ENCODE measurements around the gene FAM25G. TPM values are rescaled to one million over a fixed set of nuclear protein-coding genes. Genes with fewer than 3 reads are reported as not detected.
"Not testable (repeated sequence)": the region's sequence is repeated elsewhere in the genome, so short reads cannot be mapped to it uniquely, and the experiment has no call there.

FAM25G gene
- total RNA-seq, 1 experiment from 2014 or later, result not detected

- not testable (repeated sequence) for H3K27ac Mint-ChIP-seq (ENCODE audit: unreplicated experiment)
Measured at GRCh38 chr10:47484786-47485185, 6.7 kb downstream of the FAM25G start.

GRCh38 chr10:47483923-47484322 lies 7.6 kb downstream of the FAM25G start, which contains the start of gene ANXA8:
Gene ANXA8, minus strand, starts transcription at chr10:47484115. Its CDS starts 182 bp downstream, at chr10:47483933.
- H3K27me3 ChIP-seq (replicated peaks; ENCODE audit: control insufficient read depth, insufficient read depth, low read length); DNase-seq; H3K36me3 ChIP-seq (ENCODE audit: control insufficient read depth, insufficient read depth, low read length); CTCF ChIA-PET; H3K4me3 ChIP-seq (ENCODE audit: low read depth, low read length); BruUV-seq (replicated peaks); intact Hi-C loops (cut with micrococcal nuclease; ENCODE audit: unreplicated experiment); H3K4me1 Mint-ChIP-seq (ENCODE audit: low read depth, unreplicated experiment); H3K9me3 Mint-ChIP-seq (ENCODE audit: unreplicated experiment); H3K36me3 Mint-ChIP-seq (ENCODE audit: insufficient read depth, unreplicated experiment); H3K9me3 ChIP-seq; H3K4me1 ChIP-seq; H3K4me3 Mint-ChIP-seq (ENCODE audit: unreplicated experiment); H3K27me3 Mint-ChIP-seq (ENCODE audit: insufficient read depth, unreplicated experiment); POLR2A ChIA-PET: not testable (repeated sequence)
- H3K27ac Mint-ChIP-seq (ENCODE audit: unreplicated experiment), result peak within 1 kb of the TSS; percentile 57

More at GRCh38 chr10:47484786-47485185, 6.7 kb downstream of the FAM25G start:
- intact Hi-C loops (cut with micrococcal nuclease; ENCODE audit: unreplicated experiment); CTCF ChIA-PET; H3K9me3 ChIP-seq; POLR2A ChIA-PET; DNase-seq; H3K36me3 Mint-ChIP-seq (ENCODE audit: insufficient read depth, unreplicated experiment); H3K4me1 ChIP-seq; H3K27me3 Mint-ChIP-seq (ENCODE audit: insufficient read depth, unreplicated experiment); H3K4me1 Mint-ChIP-seq (ENCODE audit: low read depth, unreplicated experiment); H3K9me3 Mint-ChIP-seq (ENCODE audit: unreplicated experiment); H3K4me3 Mint-ChIP-seq (ENCODE audit: unreplicated experiment); H3K4me3 ChIP-seq (ENCODE audit: low read depth, low read length); H3K36me3 ChIP-seq (ENCODE audit: control insufficient read depth, insufficient read depth, low read length); BruUV-seq (replicated peaks); H3K27me3 ChIP-seq (replicated peaks; ENCODE audit: control insufficient read depth, insufficient read depth, low read length): not testable (repeated sequence)

- intact Hi-C loops (cut with micrococcal nuclease; ENCODE audit: unreplicated experiment); DNase-seq; H3K9me3 ChIP-seq; H3K27ac Mint-ChIP-seq (ENCODE audit: unreplicated experiment); H3K4me3 ChIP-seq (ENCODE audit: low read depth, low read length); H3K27me3 ChIP-seq (replicated peaks; ENCODE audit: control insufficient read depth, insufficient read depth, low read length); H3K4me1 ChIP-seq; H3K4me1 Mint-ChIP-seq (ENCODE audit: low read depth, unreplicated experiment); CTCF ChIA-PET; H3K27me3 Mint-ChIP-seq (ENCODE audit: insufficient read depth, unreplicated experiment); POLR2A ChIA-PET; H3K4me3 Mint-ChIP-seq (ENCODE audit: unreplicated experiment); H3K36me3 ChIP-seq (ENCODE audit: control insufficient read depth, insufficient read depth, low read length); H3K36me3 Mint-ChIP-seq (ENCODE audit: insufficient read depth, unreplicated experiment); H3K9me3 Mint-ChIP-seq (ENCODE audit: unreplicated experiment): not testable (repeated sequence)
- TSS peak; percentile 87 for BruUV-seq (replicated peaks)
Measured at GRCh38 chr10:47482367-47482766, 9.1 kb downstream of the FAM25G start.

GRCh38 chr10:47481768-47482181 lies 9.7 kb downstream of the FAM25G start:
- H3K9me3 ChIP-seq; H3K4me3 Mint-ChIP-seq (ENCODE audit: unreplicated experiment); H3K36me3 ChIP-seq (ENCODE audit: control insufficient read depth, insufficient read depth, low read length); H3K4me3 ChIP-seq (ENCODE audit: low read depth, low read length); H3K36me3 Mint-ChIP-seq (ENCODE audit: insufficient read depth, unreplicated experiment); H3K9me3 Mint-ChIP-seq (ENCODE audit: unreplicated experiment); H3K27ac Mint-ChIP-seq (ENCODE audit: unreplicated experiment); H3K27me3 Mint-ChIP-seq (ENCODE audit: insufficient read depth, unreplicated experiment); H3K27me3 ChIP-seq (replicated peaks; ENCODE audit: control insufficient read depth, insufficient read depth, low read length); intact Hi-C loops (cut with micrococcal nuclease; ENCODE audit: unreplicated experiment); CTCF ChIA-PET; H3K4me1 Mint-ChIP-seq (ENCODE audit: low read depth, unreplicated experiment); DNase-seq; H3K4me1 ChIP-seq; POLR2A ChIA-PET: not testable (repeated sequence)
- TSS peak; percentile 96 for BruUV-seq (replicated peaks)

GRCh38 chr10:47481182-47481766 lies 10.2 kb downstream of the FAM25G start:
- intact Hi-C loops (cut with micrococcal nuclease; ENCODE audit: unreplicated experiment); H3K36me3 ChIP-seq (ENCODE audit: control insufficient read depth, insufficient read depth, low read length); H3K4me1 ChIP-seq; POLR2A ChIA-PET; H3K4me3 ChIP-seq (ENCODE audit: low read depth, low read length); CTCF ChIA-PET; H3K36me3 Mint-ChIP-seq (ENCODE audit: insufficient read depth, unreplicated experiment); H3K4me1 Mint-ChIP-seq (ENCODE audit: low read depth, unreplicated experiment); H3K27me3 Mint-ChIP-seq (ENCODE audit: insufficient read depth, unreplicated experiment); H3K9me3 ChIP-seq; H3K9me3 Mint-ChIP-seq (ENCODE audit: unreplicated experiment); BruUV-seq (replicated peaks); H3K27ac Mint-ChIP-seq (ENCODE audit: unreplicated experiment); H3K4me3 Mint-ChIP-seq (ENCODE audit: unreplicated experiment); H3K27me3 ChIP-seq (replicated peaks; ENCODE audit: control insufficient read depth, insufficient read depth, low read length): not testable (repeated sequence)
- peak; percentile 75 to 85 for DNase-seq

GRCh38 chr10:47480133-47480532 lies 11.4 kb downstream of the FAM25G start:
- H3K27me3 Mint-ChIP-seq (ENCODE audit: insufficient read depth, unreplicated experiment); BruUV-seq (replicated peaks); H3K4me3 ChIP-seq (ENCODE audit: low read depth, low read length); H3K9me3 ChIP-seq; H3K4me1 Mint-ChIP-seq (ENCODE audit: low read depth, unreplicated experiment); H3K36me3 Mint-ChIP-seq (ENCODE audit: insufficient read depth, unreplicated experiment); H3K36me3 ChIP-seq (ENCODE audit: control insufficient read depth, insufficient read depth, low read length); POLR2A ChIA-PET; H3K9me3 Mint-ChIP-seq (ENCODE audit: unreplicated experiment); H3K4me3 Mint-ChIP-seq (ENCODE audit: unreplicated experiment); DNase-seq; CTCF ChIA-PET; intact Hi-C loops (cut with micrococcal nuclease; ENCODE audit: unreplicated experiment); H3K27ac Mint-ChIP-seq (ENCODE audit: unreplicated experiment); H3K4me1 ChIP-seq; H3K27me3 ChIP-seq (replicated peaks; ENCODE audit: control insufficient read depth, insufficient read depth, low read length): not testable (repeated sequence)

GRCh38 chr10:47478114-47478513 lies 13.4 kb downstream of the FAM25G start:
- BruUV-seq (replicated peaks); DNase-seq; H3K9me3 Mint-ChIP-seq (ENCODE audit: unreplicated experiment): not testable (repeated sequence)

More at GRCh38 chr10:47478114-47478513, 13.4 kb downstream of the FAM25G start:
- H3K9me3 ChIP-seq; H3K4me1 Mint-ChIP-seq (ENCODE audit: low read depth, unreplicated experiment); H3K27ac Mint-ChIP-seq (ENCODE audit: unreplicated experiment); intact Hi-C loops (cut with micrococcal nuclease; ENCODE audit: unreplicated experiment); POLR2A ChIA-PET; H3K36me3 ChIP-seq (ENCODE audit: control insufficient read depth, insufficient read depth, low read length); H3K36me3 Mint-ChIP-seq (ENCODE audit: insufficient read depth, unreplicated experiment); H3K4me3 Mint-ChIP-seq (ENCODE audit: unreplicated experiment); H3K4me1 ChIP-seq; H3K27me3 ChIP-seq (replicated peaks; ENCODE audit: control insufficient read depth, insufficient read depth, low read length); H3K4me3 ChIP-seq (ENCODE audit: low read depth, low read length); H3K27me3 Mint-ChIP-seq (ENCODE audit: insufficient read depth, unreplicated experiment); CTCF ChIA-PET: not testable (repeated sequence)
